ENCODE results near the gene EHMT1.

EHMT1 gene

GRCh38 chr9:137575364-137575715 is 43.5 kb upstream of the EHMT1 start:
- H3K4ac ChIP-seq (ENCODE audit: low read depth in 1 of 2, low read length in 2 of 2), result no peak overlapping the region
- no peak overlapping the region for H4K91ac ChIP-seq (ENCODE audit: low read length)
- H3K79me1 ChIP-seq (replicated peaks; ENCODE audit: low read length, poor library complexity, severe bottlenecking), result peaks cover 36% of the 10 kb centered on the region
- H3K4me3 ChIP-seq (ENCODE audit: insufficient read depth in 1 of 2, low read depth in 1 of 2, low read length in 2 of 2), result no peak overlapping the region
- no peak overlapping the region for H3K18ac ChIP-seq (ENCODE audit: low read depth in 1 of 2, low read length in 2 of 2)
- H2BK120ac ChIP-seq (ENCODE audit: low read depth, low read length), result no peak overlapping the region
- H3K9me3 ChIP-seq (ENCODE audit: control insufficient read depth, low read length), result no peaks in the 10 kb centered on the region
- H3K4me2 ChIP-seq (ENCODE audit: low read length, poor library complexity, severe bottlenecking), result no peak overlapping the region
- H2BK12ac ChIP-seq (ENCODE audit: low read length in 2 of 2), result no peak overlapping the region
- no peak overlapping the region for H3K23ac ChIP-seq (ENCODE audit: low read length in 2 of 2)
- H3K36me3 ChIP-seq (ENCODE audit: control insufficient read depth in 1 of 2, insufficient read depth in 2 of 2, low read depth in 1 of 2, low read length in 2 of 2), result peaks cover 50 to 51% of the 10 kb centered on the region in 2 experiments
- peak overlapping the region; percentile 38 for H3K9ac ChIP-seq (ENCODE audit: low read length)
- no peak overlapping the region for H3K14ac ChIP-seq (ENCODE audit: low read length in 2 of 2)
- no peak overlapping the region for H2BK15ac ChIP-seq (ENCODE audit: low read depth, poor library complexity, severe bottlenecking)
- H2BK5ac ChIP-seq (ENCODE audit: low read depth, low read length, poor library complexity, severe bottlenecking), result no peak overlapping the region
- 92% methylated on average over 9 of the region's 9 CpGs for WGBS
- H3K27me3 ChIP-seq (ENCODE audit: control insufficient read depth in 1 of 2, insufficient read depth in 1 of 2, low read length in 2 of 2), result no peaks in the 10 kb centered on the region
- H4K8ac ChIP-seq (ENCODE audit: low read length), result no peak overlapping the region
- no peak overlapping the region for H2AFZ ChIP-seq (ENCODE audit: low read depth, low read length)
- H2AK5ac ChIP-seq (ENCODE audit: low read length, severe bottlenecking), result no peak overlapping the region
- DNase-seq, result no peak
- no peak overlapping the region for H3K27ac ChIP-seq (ENCODE audit: low read length, poor library complexity, severe bottlenecking)
- peaks cover 21% of the 10 kb centered on the region for H3K4me1 ChIP-seq (ENCODE audit: control insufficient read depth, insufficient read depth, low read depth, low read length)

- WGBS, result 95% methylated on average over 12 of the region's 12 CpGs
- Histone ChIP-seq H3K4me3 (ENCODE audit: insufficient read depth in 1 of 2, low read depth in 1 of 2, low read length in 2 of 2) (no peak overlapping the region), H2AK5ac (ENCODE audit: low read length, severe bottlenecking) (no peak overlapping the region), H2AFZ (ENCODE audit: low read depth, low read length) (no peak overlapping the region), H3K27ac (ENCODE audit: low read length, poor library complexity, severe bottlenecking) (no peak overlapping the region), H3K79me1 (replicated peaks; ENCODE audit: low read length, poor library complexity, severe bottlenecking) (peaks cover 34% of the 10 kb centered on the region), H3K23ac (ENCODE audit: low read length in 2 of 2) (peak overlapping the region in 1 of 2 experiments; percentile 14), H2BK120ac (ENCODE audit: low read depth, low read length) (no peak overlapping the region), H3K4me1 (ENCODE audit: control insufficient read depth, insufficient read depth, low read depth, low read length) (peaks cover 25% of the 10 kb centered on the region), H3K4me2 (ENCODE audit: low read length, poor library complexity, severe bottlenecking) (no peak overlapping the region), H3K14ac (ENCODE audit: low read length in 2 of 2) (no peak overlapping the region), H3K36me3 (ENCODE audit: control insufficient read depth in 1 of 2, insufficient read depth in 2 of 2, low read depth in 1 of 2, low read length in 2 of 2) (peaks cover 50 to 51% of the 10 kb centered on the region in 2 experiments), H3K9ac (ENCODE audit: low read length) (peak overlapping the region; percentile 38), H2BK5ac (ENCODE audit: low read depth, low read length, poor library complexity, severe bottlenecking) (no peak overlapping the region), H3K4ac (ENCODE audit: low read depth in 1 of 2, low read length in 2 of 2) (no peak overlapping the region), H3K9me3 (ENCODE audit: control insufficient read depth, low read length) (no peaks in the 10 kb centered on the region), H4K8ac (ENCODE audit: low read length) (no peak overlapping the region), H3K27me3 (ENCODE audit: control insufficient read depth in 1 of 2, insufficient read depth in 1 of 2, low read length in 2 of 2) (no peaks in the 10 kb centered on the region), H2BK15ac (ENCODE audit: low read depth, poor library complexity, severe bottlenecking) (no peak overlapping the region), H2BK12ac (ENCODE audit: low read length in 2 of 2) (no peak overlapping the region), H3K18ac (ENCODE audit: low read depth in 1 of 2, low read length in 2 of 2) (no peak overlapping the region), H4K91ac (ENCODE audit: low read length) (no peak overlapping the region)
- no peak for DNase-seq
Measured at GRCh38 chr9:137575716-137576411, 42.9 kb upstream of the EHMT1 start.

- H3K14ac ChIP-seq (ENCODE audit: low read length in 2 of 2), result peak within 1 kb of the TSS in 1 of 2 experiments; percentile 87
Measured at GRCh38 chr9:137578518-137579258, 40.1 kb upstream of the EHMT1 start, which contains the start of gene DPH7. DPH7 (minus strand) TSS chr9:137578925; CDS start chr9:137578777, 148 bp downstream.

GRCh38 chr9:137579259-137579604 is 39.6 kb upstream of the EHMT1 start:
- H2AFZ ChIP-seq (ENCODE audit: low read depth, low read length), result peak overlapping the region; percentile 3
- H4K91ac ChIP-seq (ENCODE audit: low read length), result peak overlapping the region; percentile 34
- 54% methylated on average over 19 of the region's 19 CpGs for WGBS
- H3K27me3 ChIP-seq (ENCODE audit: control insufficient read depth in 1 of 2, insufficient read depth in 1 of 2, low read length in 2 of 2), result no peaks in the 10 kb centered on the region
- H3K4me3 ChIP-seq (ENCODE audit: insufficient read depth in 1 of 2, low read depth in 1 of 2, low read length in 2 of 2), result peak overlapping the region; percentile 37 to 84
- peak overlapping the region; percentile 54 for H2BK120ac ChIP-seq (ENCODE audit: low read depth, low read length)
- no peak overlapping the region for H2BK15ac ChIP-seq (ENCODE audit: low read depth, poor library complexity, severe bottlenecking)
- H4K8ac ChIP-seq (ENCODE audit: low read length), result peak overlapping the region; percentile 98
- no peak overlapping the region for H2BK12ac ChIP-seq (ENCODE audit: low read length in 2 of 2)
- peak overlapping the region; percentile 30 to 82 for H3K18ac ChIP-seq (ENCODE audit: low read depth in 1 of 2, low read length in 2 of 2)
- peaks cover 25% of the 10 kb centered on the region for H3K4me1 ChIP-seq (ENCODE audit: control insufficient read depth, insufficient read depth, low read depth, low read length)
- no peak overlapping the region for H3K23ac ChIP-seq (ENCODE audit: low read length in 2 of 2)
- peak overlapping the region in 1 of 2 experiments; percentile 52 for H3K4ac ChIP-seq (ENCODE audit: low read depth in 1 of 2, low read length in 2 of 2)
- H3K27ac ChIP-seq (ENCODE audit: low read length, poor library complexity, severe bottlenecking), result no peak overlapping the region
- H3K79me1 ChIP-seq (replicated peaks; ENCODE audit: low read length, poor library complexity, severe bottlenecking), result peaks cover 39% of the 10 kb centered on the region
- no peaks in the 10 kb centered on the region for H3K9me3 ChIP-seq (ENCODE audit: control insufficient read depth, low read length)
- H3K4me2 ChIP-seq (ENCODE audit: low read length, poor library complexity, severe bottlenecking), result peak overlapping the region; percentile 79
- no peak overlapping the region for H3K14ac ChIP-seq (ENCODE audit: low read length in 2 of 2)
- DNase-seq, result no peak
- H3K36me3 ChIP-seq (ENCODE audit: control insufficient read depth in 1 of 2, insufficient read depth in 2 of 2, low read depth in 1 of 2, low read length in 2 of 2), result peaks cover 66% of the 10 kb centered on the region in 2 experiments
- no peak overlapping the region for H2BK5ac ChIP-seq (ENCODE audit: low read depth, low read length, poor library complexity, severe bottlenecking)
- peak overlapping the region; percentile 94 for H3K9ac ChIP-seq (ENCODE audit: low read length)
- no peak overlapping the region for H2AK5ac ChIP-seq (ENCODE audit: low read length, severe bottlenecking)

More at GRCh38 chr9:137578518-137579258, 40.1 kb upstream of the EHMT1 start, which contains the start of gene DPH7:
- Histone ChIP-seq H2BK15ac (ENCODE audit: low read depth, poor library complexity, severe bottlenecking) (no peak within 1 kb of the TSS), H3K4me3 (ENCODE audit: insufficient read depth in 1 of 2, low read depth in 1 of 2, low read length in 2 of 2) (peak within 1 kb of the TSS; percentile 84 to 91), H3K18ac (ENCODE audit: low read depth in 1 of 2, low read length in 2 of 2) (peak within 1 kb of the TSS; percentile 31 to 89), H3K9me3 (ENCODE audit: control insufficient read depth, low read length) (no peaks in the 10 kb centered on the region), H2BK120ac (ENCODE audit: low read depth, low read length) (peak within 1 kb of the TSS; percentile 54), H4K91ac (ENCODE audit: low read length) (peak within 1 kb of the TSS; percentile 93), H4K8ac (ENCODE audit: low read length) (peak within 1 kb of the TSS; percentile 98), H3K4ac (ENCODE audit: low read depth in 1 of 2, low read length in 2 of 2) (peak within 1 kb of the TSS in 1 of 2 experiments; percentile 52), H3K9ac (ENCODE audit: low read length) (peak within 1 kb of the TSS; percentile 94), H3K4me1 (ENCODE audit: control insufficient read depth, insufficient read depth, low read depth, low read length) (peaks cover 25% of the 10 kb centered on the region), H2AFZ (ENCODE audit: low read depth, low read length) (peak within 1 kb of the TSS; percentile 96), H3K23ac (ENCODE audit: low read length in 2 of 2) (peak within 1 kb of the TSS in 1 of 2 experiments; percentile 34), H3K36me3 (ENCODE audit: control insufficient read depth in 1 of 2, insufficient read depth in 2 of 2, low read depth in 1 of 2, low read length in 2 of 2) (peaks cover 65 to 66% of the 10 kb centered on the region in 2 experiments), H3K27ac (ENCODE audit: low read length, poor library complexity, severe bottlenecking) (peak within 1 kb of the TSS; percentile 33), H3K79me1 (replicated peaks; ENCODE audit: low read length, poor library complexity, severe bottlenecking) (peaks cover 37% of the 10 kb centered on the region), H2AK5ac (ENCODE audit: low read length, severe bottlenecking) (no peak within 1 kb of the TSS), H2BK12ac (ENCODE audit: low read length in 2 of 2) (peak within 1 kb of the TSS in 1 of 2 experiments; percentile 29), H2BK5ac (ENCODE audit: low read depth, low read length, poor library complexity, severe bottlenecking) (no peak within 1 kb of the TSS), H3K4me2 (ENCODE audit: low read length, poor library complexity, severe bottlenecking) (peak within 1 kb of the TSS; percentile 79), H3K27me3 (ENCODE audit: control insufficient read depth in 1 of 2, insufficient read depth in 1 of 2, low read length in 2 of 2) (no peaks in the 10 kb centered on the region)
- peak; percentile 93 for DNase-seq
- whole genome bisulfite sequencing, result 2% methylated on average over 82 of the region's 82 CpGs
